Tibial nerve (tissue), 3 donors: ENCODE results near the gene ASF1A.

Experiments
- POLR2A ChIP-seq, 2 donors: fragments of 450-650 bp; IDR thresholded peaks; one replicate each; pipeline ENCODE4 v1.6.1; 2017; ENCODE audit warnings: antibody characterized with exemption in 2 of 2, mild to moderate bottlenecking in 2 of 2, moderate library complexity in 2 of 2
- TF ChIP-seq, protein P1 (sequence below), 5 experiments: fragments of 200-600 bp in 3 of 5; fragments of 450-650 bp in 2 of 5; sonication (generic) in 3 of 5; IDR thresholded peaks; one replicate each; pipeline ENCODE4 v1.5.1; 2016 to 2019; ENCODE audit warnings: antibody characterized with exemption in 5 of 5, mild to moderate bottlenecking in 3 of 5, moderate library complexity in 2 of 5

GRCh38 chr6:118918329-118918725, 24.4 kb downstream of the ASF1A start:
- TF ChIP-seq POLR2A (IDR thresholded peaks at IDR 0.05) = no peak
- TF ChIP-seq, protein P1, sequence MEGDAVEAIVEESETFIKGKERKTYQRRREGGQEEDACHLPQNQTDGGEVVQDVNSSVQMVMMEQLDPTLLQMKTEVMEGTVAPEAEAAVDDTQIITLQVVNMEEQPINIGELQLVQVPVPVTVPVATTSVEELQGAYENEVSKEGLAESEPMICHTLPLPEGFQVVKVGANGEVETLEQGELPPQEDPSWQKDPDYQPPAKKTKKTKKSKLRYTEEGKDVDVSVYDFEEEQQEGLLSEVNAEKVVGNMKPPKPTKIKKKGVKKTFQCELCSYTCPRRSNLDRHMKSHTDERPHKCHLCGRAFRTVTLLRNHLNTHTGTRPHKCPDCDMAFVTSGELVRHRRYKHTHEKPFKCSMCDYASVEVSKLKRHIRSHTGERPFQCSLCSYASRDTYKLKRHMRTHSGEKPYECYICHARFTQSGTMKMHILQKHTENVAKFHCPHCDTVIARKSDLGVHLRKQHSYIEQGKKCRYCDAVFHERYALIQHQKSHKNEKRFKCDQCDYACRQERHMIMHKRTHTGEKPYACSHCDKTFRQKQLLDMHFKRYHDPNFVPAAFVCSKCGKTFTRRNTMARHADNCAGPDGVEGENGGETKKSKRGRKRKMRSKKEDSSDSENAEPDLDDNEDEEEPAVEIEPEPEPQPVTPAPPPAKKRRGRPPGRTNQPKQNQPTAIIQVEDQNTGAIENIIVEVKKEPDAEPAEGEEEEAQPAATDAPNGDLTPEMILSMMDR (IDR thresholded peaks at IDR 0.05) = no peak
